HG02571 (cell line): Measurements from ENCODE around the gene AXL.
"Not testable (repeated sequence)": the region's sequence is repeated elsewhere in the genome, so short reads cannot be mapped to it uniquely, and the experiment has no call there.

Experiments
- ATAC-seq: cut with Tn5 transposase; IDR thresholded peaks from one replicate; pipeline ENCODE4 v1.9.1; 2021; ENCODE audit warnings: mild to moderate bottlenecking, moderate library complexity; ENCODE audit not compliant: unreplicated experiment

AXL gene

DNA sequence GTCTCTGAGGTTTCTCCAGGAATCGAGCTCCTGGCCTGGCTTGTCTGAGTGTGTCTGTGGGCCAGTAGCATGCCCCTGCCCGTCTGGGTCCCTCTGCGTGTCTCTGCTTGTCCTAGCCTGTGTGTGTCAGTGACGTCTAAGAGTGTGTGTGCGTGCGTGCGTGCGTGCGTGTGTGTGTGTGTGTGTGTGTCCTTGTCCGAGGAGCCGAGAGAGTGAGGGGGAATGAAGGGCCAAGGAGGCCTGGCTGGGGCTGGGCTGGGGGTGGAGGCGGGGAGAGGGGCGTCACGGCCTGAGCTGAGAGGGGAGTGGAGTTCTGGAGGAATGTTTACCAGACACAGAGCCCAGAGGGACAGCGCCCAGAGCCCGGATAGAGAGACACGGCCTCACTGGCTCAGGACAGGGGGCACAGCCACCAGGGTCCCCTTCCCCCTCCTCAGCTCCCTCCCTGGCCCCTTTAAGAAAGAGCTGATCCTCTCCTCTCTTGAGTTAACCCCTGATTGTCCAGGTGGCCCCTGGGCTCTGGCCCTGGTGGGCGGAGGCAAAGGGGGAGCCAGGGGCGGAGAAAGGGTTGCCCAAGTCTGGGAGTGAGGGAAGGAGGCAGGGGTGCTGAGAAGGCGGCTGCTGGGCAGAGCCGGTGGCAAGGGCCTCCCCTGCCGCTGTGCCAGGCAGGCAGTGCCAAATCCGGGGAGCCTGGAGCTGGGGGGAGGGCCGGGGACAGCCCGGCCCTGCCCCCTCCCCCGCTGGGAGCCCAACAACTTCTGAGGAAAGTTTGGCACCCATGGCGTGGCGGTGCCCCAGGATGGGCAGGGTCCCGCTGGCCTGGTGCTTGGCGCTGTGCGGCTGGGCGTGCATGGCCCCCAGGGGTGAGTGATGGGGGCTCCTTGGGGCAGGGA, at the start of gene AXL:
TSS of gene AXL (plus strand) at position 609 of the 893 bp plus-strand sequence. CDS start at position 779, 170 bp downstream.
- ATAC-seq: no peak

DNA sequence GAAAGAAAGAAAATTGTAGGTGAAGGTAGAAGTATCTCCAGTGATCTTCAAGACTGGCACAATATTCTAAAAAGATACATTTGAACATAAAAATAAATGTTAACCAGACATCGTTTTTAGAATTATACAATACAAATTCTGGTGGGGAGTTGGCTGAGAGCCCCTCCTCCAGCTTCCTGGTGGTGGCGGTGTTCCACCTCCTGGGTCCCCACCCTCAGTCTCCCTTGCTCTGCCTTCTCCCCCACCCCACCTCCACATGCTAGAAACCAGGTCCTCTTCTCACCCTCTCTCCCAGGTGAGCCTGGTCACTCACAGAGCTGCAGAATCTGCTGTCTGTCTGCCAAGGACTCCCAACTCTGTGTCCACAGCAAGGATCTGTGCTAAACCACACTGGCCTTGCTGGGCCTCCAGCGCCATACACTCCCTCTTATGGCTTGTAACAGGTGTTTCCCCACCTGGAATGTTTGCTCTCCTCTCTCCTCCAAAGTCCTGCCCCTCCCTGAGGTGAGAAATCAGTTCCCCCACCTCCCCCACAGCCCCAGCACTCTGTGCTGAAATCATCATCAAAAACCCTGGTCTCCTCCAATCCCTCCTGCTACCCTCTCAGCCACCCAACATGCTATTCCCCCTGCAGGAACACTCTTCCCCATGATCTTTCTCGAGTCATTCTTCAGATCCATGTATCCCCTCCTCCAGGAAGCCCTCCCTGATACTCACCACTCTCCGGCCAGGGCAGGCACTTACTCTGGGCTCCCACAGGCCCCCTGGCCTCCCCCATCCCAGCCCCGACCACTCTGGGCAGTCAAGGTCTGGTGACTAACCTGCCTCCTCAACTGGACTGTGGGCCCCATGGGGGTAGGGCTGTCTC, 46.5 kb upstream of the AXL start:
- ATAC-seq: no peak

DNA sequence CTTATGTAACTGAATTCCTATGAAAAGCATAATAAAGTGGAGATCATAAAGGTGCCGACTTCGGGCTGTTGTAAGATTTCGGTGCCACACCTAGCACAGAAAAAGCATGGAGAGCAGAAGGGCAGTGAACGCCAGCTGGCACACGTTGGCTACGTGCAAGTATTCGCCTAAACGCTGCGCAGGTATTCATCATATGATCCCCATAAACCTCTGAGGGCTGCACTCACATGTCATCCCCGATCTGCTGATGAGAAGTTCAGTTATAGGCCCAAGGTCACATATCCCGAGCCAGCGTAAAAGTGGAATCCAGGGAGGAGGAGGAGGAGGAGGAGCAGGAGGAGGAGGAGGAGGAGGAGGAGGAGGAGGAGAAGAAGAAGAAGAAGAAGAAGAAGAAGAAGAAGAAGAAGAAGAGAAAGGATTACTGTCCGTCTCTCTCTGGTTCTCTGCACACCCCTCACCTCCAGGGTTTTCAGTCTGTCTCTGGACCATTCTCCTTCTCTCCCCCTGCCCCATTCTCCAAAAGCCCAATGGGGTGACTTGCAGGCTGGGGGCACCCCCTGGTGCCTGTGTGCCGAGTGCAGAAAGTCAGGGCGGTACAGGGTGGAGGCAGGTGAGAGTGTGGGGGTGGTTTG, 44.6 kb upstream of the AXL start:
- no peak for ATAC-seq

DNA sequence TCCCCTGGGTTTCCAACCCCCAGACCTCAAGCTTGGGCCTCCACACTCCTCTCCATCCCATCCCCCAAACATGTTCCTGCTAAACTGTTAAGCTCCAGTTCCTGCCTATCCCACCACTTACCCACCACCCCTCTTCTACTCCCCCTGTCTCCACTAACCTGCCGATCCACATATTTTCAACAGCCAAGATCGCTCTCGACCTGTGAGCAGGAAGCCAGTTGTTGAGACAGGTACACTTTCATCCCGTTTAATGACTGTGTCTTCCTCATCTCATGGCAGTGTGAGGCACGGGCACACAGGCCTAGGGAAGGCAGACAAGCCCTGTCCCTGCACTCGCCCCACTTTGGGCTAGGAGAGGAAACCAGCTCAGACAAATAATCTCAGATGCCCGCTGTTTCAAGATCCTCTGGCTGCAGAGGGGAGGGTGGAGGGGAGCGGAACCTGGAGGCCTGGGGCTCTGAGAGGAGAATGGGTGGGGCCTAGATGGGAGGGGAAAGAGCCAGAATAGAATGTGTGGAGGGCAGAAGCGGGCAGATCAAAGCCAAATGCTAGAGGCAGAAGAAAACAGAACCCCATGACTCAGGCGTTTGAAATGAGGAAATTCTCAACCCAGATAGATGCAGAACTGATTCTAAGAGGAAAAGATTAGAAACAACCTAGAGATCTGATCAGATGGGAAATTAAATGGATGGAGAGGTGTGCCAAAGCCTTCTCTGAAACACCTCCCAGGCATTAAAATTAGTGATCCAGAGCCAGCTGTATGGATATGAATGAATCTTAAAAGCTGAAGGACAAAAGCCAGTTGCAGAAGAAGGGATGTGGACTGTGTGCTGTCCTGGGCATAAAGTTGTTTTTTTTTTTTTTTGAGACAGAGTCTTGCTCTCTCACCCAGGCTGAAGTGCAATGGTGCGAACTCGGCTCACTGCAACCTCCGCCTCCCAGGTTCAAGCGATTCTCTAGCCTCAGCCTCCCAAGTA, 42.9 kb upstream of the AXL start:
- ATAC-seq: no peak

DNA sequence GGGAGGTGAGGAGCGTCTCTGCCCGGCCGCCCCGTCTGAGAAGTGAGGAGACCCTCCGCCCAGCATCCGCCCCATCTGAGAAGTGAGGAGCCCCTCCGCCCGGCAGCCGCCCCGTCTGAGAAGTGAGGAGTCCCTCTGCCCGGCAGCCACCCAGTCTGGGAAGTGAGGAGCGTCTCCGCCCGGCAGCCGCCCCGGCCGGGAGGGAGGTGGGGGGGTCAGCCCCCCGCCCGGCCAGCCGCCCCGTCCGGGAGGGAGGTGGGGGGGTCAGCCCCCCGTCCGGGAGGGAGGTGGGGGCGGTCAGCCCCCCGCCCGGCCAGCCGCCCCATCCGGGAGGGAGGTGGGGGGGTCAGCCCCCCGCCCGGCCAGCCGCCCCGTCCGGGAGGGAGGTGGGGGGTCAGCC, 38.9 kb upstream of the AXL start:
- not testable (repeated sequence) for ATAC-seq

DNA sequence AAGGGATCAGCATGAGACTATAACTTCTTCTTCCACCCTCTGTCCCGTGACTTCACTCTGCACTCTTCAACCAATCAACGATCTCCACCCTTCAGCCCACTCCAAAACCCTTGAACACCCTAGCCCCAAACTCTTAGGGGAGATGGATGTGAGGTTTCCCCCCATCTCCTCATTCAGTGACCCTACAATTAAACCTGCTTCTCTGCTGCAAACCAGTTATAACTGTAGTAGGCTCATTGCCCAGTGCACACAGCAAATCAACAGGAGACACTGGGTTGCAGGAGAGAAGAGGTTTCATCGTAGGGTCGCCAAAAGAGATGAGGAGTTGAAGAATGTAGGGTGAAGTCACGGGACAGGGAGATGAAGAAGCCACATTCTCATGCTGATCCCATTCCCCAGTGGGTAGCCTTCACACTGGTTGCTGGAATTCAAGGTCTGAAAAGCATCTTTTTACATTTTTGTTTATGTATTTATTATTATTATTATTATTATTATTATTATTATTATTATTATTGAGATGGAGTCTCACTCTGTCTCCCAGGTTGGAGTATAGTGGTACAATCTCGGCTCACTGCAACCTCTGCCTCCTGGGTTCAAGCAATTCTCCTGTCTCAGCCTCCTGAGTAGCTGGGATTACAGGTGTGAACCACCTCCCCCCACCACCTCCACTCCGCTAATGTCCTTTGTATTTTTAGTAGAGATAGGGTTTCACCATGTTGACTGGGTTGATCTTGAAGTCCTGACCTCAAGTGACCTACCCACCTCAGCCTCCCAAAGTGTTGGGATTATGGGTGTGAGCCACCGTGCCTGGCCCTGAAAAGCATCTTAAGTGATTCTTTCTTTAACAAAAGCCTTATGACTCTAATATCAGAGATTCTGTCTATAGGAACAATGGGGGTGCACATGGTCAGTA, 31.8 kb upstream of the AXL start:
- no peak for ATAC-seq

DNA sequence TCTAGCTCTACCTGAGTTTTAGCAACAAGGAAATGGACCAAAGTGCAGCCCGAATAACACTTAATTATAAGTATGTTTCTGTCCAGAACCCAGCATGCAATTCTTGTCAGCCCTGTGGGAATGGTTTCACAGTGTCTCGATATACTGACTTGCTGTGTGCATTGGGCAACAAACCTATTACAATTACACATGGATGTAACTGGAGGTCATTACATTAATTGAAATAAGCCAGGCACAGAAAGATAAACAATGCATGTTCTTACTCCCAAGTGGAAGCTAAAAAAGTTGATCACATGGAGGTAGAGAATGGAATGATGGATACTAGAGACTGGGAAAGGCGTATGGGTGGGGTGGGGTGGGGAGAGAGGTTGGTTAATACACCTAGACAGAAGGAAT, 31.1 kb upstream of the AXL start:
- ATAC-seq: no peak

DNA sequence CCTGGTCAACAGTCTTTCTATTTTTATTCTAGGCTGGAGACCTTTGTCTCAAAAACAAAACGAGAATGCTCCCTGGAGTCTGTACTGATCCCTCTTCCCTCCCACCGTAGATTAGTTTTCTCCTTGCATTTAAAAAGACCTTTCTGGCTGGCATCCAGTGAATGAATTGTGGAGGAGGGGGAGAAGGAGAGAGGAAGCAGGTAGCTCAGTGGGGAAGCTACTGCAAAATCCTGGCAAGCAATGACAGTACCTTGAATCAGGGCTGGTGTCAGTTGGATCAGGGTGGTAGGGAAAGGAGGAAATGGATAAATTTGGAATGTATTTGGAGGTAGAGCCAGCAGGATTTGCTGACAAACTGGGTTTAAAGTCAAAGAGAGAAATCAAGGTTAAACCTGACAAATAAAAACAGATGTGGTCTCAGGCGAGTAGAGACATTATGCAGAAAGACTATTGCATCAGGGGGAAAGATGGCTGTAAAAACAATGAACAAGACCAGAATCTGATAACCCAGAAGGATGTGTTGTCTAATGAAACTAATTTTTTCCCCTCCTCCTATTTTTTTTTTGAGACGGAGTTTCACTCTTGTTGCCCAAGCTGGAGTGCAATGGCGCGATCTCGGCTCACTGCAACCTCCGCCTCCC, 29.5 kb upstream of the AXL start:
- no peak for ATAC-seq

DNA sequence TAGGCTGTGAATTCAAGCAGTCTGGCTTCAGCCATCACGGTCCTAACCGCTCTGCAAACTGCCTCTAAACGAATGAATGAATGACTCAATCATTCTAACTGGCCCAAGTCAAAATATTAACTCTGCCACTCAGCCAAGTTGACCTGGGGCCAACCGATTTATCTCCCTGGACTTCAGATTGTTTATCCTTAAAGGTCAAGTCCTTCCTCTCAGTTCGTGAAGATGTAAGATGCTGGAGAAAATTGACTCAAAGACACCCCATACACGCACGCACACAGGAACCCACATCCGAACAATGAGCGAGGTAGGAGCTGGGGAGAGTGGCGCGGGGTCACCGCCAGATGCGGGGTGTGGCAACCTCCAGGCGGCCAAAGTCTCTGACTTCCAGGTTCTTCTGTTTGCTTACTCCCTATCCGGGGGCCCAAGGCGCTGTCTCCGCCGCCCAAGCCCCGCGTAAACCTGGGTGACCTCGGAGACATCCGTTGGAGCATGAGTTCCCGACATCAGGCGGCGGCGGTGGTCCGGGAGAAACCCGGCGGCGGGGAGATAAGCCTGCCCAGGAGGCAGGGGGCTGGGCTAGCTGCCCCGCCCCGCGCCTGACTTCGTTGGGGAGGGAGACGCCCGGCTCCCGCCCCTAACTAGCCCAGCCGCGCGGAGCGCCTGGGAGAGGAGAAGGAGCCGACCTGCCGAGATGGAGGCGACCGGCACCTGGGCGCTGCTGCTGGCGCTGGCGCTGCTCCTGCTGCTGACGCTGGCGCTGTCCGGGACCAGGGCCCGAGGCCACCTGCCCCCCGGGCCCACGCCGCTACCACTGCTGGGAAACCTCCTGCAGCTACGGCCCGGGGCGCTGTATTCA, 26.2 kb upstream of the AXL start, which contains the start of gene CYP2S1:
TSS of gene CYP2S1 (plus strand) at position 646 of the 856 bp plus-strand sequence. CDS start at position 692, 46 bp downstream.
- no peak for ATAC-seq

DNA sequence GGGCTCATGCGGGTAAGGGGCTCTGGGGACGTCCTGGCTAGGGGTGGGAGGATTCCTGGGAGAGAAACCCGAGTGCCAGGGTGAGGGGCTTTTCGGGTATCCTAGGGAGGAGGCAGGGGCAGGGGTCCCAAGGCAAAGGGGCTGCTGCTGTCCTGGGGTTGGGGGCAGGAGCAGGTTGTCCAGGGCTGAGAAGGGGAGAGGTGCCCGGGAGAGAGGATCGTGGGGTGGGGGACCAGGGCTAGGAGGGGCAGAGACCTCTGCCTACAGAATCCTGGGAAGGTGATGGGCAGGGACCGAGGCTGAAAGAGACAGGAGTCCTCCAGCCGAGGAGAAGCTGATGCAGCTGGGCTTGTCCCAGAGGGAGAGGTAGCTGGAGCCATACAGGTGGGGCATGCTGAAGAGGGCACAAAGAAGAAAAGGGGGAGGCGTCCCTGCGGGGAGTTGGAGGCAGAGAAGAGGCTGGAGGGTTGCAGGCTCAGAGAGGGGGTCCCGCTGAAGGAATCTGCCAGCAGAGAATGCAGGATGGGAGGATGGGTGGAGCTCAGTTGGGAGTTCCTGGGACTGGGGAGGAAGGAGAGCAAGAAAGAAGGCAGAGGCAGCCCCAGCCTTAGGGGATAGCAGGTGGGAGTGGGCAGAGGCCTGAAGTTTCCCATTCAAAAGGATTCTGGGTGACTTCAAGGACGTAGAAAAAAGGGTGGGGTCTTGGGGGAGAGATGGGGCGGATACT, 25.4 kb upstream of the AXL start:
- ATAC-seq: no peak

DNA sequence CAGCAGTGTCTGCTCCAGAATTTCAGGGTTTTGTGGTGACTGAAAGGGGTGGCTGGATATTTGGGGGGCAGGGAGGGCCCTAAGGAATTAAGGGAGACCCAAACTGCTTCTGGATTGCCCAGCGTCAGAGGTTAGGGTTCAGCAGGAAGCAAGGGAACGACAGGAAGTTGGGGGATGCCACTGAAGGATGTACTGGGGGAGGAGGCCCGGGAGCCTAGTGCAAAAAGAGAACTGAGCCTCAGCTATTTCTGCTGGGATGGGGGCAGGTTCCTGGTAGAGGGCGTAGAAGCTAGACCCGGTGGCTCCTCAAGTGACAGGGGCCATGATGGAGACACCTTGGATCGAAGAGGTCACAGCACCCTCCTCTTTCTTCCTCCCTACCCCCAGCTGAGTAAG, 24.9 kb upstream of the AXL start:
- no peak for ATAC-seq

DNA sequence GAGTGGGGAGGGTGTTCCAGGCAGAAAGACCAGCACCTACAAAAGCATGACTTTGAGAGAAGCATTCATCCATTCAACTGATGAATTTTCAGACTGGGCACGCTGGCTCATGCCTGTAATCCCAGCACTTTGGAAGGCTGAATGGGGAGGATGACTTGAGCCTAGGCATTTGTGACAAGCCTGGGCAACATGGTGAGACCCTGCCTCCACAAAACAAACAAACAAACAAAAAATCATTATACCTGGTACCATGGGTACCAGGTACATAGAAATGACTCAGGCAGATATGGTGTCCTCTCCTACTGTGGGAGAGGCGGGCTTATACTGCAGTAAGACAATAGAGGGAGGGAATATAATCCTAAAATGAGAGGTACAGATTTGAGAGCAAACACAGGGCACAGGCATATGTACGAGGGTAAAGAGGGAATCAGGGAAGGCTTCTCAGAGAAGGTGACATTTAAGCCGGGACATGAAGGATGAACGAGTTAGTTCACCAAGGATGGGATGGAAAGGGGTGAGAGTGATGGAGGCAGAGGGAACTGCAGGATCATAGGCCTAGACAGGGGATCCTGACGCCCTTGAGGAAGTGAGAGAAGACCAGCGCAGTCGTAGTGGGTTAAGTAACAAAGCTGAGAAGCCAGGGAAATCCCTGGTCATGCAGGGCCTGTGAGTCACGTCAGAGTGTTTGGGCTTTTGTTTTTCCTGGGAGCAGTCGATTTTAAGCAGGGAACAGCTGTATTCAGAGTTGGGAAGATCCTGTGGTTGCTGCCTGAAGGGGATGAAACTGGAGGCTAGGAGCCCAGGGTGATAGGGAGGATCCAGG, 23.1 kb upstream of the AXL start:
- ATAC-seq: no peak

DNA sequence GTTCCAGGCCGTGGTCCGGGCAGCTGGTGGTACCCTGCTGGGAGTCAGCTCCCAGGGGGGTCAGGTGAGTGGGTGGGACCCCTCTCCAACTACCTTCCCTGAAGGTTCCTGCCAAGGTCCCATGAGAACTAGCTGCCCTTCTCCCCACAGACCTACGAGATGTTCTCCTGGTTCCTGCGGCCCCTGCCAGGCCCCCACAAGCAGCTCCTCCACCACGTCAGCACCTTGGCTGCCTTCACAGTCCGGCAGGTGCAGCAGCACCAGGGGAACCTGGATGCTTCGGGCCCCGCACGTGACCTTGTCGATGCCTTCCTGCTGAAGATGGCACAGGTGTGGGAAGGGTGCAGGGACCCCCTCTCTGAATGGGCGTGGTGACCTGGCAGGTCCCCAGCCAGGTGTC, 20.5 kb upstream of the AXL start:
- ATAC-seq: no peak

DNA sequence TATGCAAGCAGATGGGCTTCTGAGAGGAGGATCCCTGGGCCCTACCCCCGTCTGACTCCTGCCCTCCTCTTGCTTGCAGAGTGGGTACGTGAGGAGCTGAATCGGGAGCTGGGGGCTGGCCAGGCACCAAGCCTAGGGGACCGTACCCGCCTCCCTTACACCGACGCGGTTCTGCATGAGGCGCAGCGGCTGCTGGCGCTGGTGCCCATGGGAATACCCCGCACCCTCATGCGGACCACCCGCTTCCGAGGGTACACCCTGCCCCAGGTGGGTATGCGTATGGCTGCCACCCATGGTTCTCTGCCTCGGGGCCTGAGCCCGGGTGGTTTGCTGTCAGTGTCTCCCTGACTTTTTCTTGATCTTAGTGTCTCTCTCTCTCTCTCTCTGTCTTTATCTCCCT, 15.7 kb upstream of the AXL start:
- ATAC-seq: no peak

DNA sequence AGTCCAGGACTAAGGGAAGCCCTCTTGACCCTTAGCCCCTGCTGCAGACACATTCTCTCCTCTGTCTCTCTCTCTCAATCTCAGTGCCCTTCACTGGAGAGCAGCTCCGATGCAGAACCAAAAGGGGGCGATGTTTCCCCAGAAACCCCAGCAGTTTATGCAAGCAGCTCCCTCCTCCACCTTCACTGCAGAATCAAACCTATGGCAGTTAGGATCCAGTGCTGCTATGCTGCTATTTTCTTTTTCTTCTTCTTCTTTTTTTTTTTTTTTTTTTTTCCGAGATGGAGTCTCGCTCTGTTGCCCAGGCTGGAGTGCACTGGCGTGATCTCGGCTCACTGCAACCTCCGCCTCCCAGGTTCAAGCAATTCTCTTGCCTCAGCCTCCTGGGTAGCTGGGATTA, 14.7 kb upstream of the AXL start:
- ATAC-seq: not testable (repeated sequence)

DNA sequence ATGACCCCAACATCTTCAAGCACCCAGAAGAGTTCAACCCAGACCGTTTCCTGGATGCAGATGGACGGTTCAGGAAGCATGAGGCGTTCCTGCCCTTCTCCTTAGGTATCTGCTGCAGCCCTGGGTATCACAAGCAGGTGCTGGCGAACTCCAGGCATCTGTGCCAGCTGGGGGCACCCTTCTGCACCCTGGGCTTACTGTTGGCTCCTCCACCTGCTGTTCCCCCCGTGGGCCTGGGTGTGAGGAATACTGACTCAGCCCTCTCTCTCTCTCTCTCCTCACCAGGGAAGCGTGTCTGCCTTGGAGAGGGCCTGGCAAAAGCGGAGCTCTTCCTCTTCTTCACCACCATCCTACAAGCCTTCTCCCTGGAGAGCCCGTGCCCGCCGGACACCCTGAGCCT, 13.0 kb upstream of the AXL start:
- ATAC-seq: no peak
